T-helper 1 cell treated with Interleukin-12 subunit alpha and Interleukin-12 subunit beta and Interleukin-4 antibody, amounts not matched to agents 30 μg/mL and 1 μg/mL, for 36 hours (primary cell): Measurements from ENCODE around the gene GIMAP4.
"Not testable (repeated sequence)": the region's sequence is repeated elsewhere in the genome, so short reads cannot be mapped to it uniquely, and the experiment has no call there.

Source experiments
- H3K27ac Mint-ChIP-seq: one replicate; pipeline ENCODE4 v1.8.0; 2021; ENCODE audit warnings: mild to moderate bottlenecking, mixed read lengths
- H3K27me3 Mint-ChIP-seq: one replicate; pipeline ENCODE4 v1.8.0; 2021; ENCODE audit warnings: low read depth, mixed read lengths
- H3K36me3 Mint-ChIP-seq: one replicate; pipeline ENCODE4 v1.8.0; 2021; ENCODE audit warnings: low read depth, mixed read lengths
- H3K4me1 Mint-ChIP-seq: one replicate; pipeline ENCODE4 v1.8.0; 2021; ENCODE audit warnings: low read depth, mixed read lengths
- H3K4me3 Mint-ChIP-seq: one replicate; pipeline ENCODE4 v1.8.0; 2021; ENCODE audit warnings: mild to moderate bottlenecking, moderate library complexity, mixed read lengths
- H3K9me3 Mint-ChIP-seq: one replicate; pipeline ENCODE4 v1.8.0; 2021; ENCODE audit warnings: mixed read lengths

The GIMAP4 gene

GRCh38 chr7:150595361-150595760 lies 28.2 kb downstream of the GIMAP4 start:
- no peaks in the 10 kb centered on the region for H3K27me3 Mint-ChIP-seq

GRCh38 chr7:150603600-150603999 lies 36.4 kb downstream of the GIMAP4 start:
- Mint-ChIP-seq H3K4me3 (peak overlapping the region; percentile 48), H3K4me1 (peaks cover 30% of the 10 kb centered on the region), H3K27ac (peak overlapping the region; percentile 86), H3K9me3 (peaks cover 35% of the 10 kb centered on the region), H3K36me3 (peaks cover 35% of the 10 kb centered on the region)
- not testable (repeated sequence) for H3K27me3 Mint-ChIP-seq

More at GRCh38 chr7:150595361-150595760, 28.2 kb downstream of the GIMAP4 start:
- Mint-ChIP-seq H3K36me3 (peaks cover 72% of the 10 kb centered on the region), H3K4me3 (no peak overlapping the region), H3K9me3 (peaks cover 81% of the 10 kb centered on the region), H3K4me1 (peaks cover 24% of the 10 kb centered on the region), H3K27ac (no peak overlapping the region)

GRCh38 chr7:150610233-150610632 lies 43.0 kb downstream of the GIMAP4 start:
- H3K36me3 Mint-ChIP-seq = peaks cover 29% of the 10 kb centered on the region
- no peaks in the 10 kb centered on the region for H3K27me3 Mint-ChIP-seq
- peaks cover 53% of the 10 kb centered on the region for H3K4me1 Mint-ChIP-seq
- no peak overlapping the region for H3K4me3 Mint-ChIP-seq
- peaks cover 23% of the 10 kb centered on the region for H3K9me3 Mint-ChIP-seq
- H3K27ac Mint-ChIP-seq = peak overlapping the region; percentile 86

- peaks cover 37% of the 10 kb centered on the region for H3K36me3 Mint-ChIP-seq
- peaks cover 53% of the 10 kb centered on the region for H3K4me1 Mint-ChIP-seq
- peak overlapping the region; percentile 1 for H3K4me3 Mint-ChIP-seq
- peaks cover 34% of the 10 kb centered on the region for H3K9me3 Mint-ChIP-seq
- no peaks in the 10 kb centered on the region for H3K27me3 Mint-ChIP-seq
- peak overlapping the region; percentile 67 for H3K27ac Mint-ChIP-seq
These were observed 45.7 kb downstream of the GIMAP4 start for GRCh38 chr7:150612925-150613324.

GRCh38 chr7:150613880-150614279 lies 46.7 kb downstream of the GIMAP4 start:
- peaks cover 49% of the 10 kb centered on the region for H3K4me1 Mint-ChIP-seq
- peaks cover 36% of the 10 kb centered on the region for H3K36me3 Mint-ChIP-seq
- peaks cover 35% of the 10 kb centered on the region for H3K9me3 Mint-ChIP-seq
- H3K27me3 Mint-ChIP-seq = no peaks in the 10 kb centered on the region
- H3K4me3 Mint-ChIP-seq = peak overlapping the region; percentile 27
- H3K27ac Mint-ChIP-seq = peak overlapping the region; percentile 67

GRCh38 chr7:150614426-150614825 lies 47.2 kb downstream of the GIMAP4 start:
- not testable (repeated sequence) for H3K27me3 Mint-ChIP-seq
- Mint-ChIP-seq H3K4me1 (peaks cover 49% of the 10 kb centered on the region), H3K36me3 (peaks cover 36% of the 10 kb centered on the region), H3K4me3 (peak overlapping the region; percentile 47), H3K27ac (peak overlapping the region; percentile 67), H3K9me3 (peaks cover 35% of the 10 kb centered on the region)

- H3K27ac Mint-ChIP-seq = peak overlapping the region; percentile 67
- peak overlapping the region; percentile 47 for H3K4me3 Mint-ChIP-seq
- not testable (repeated sequence) for H3K27me3 Mint-ChIP-seq
- H3K4me1 Mint-ChIP-seq = peaks cover 49% of the 10 kb centered on the region
- H3K36me3 Mint-ChIP-seq = peaks cover 34% of the 10 kb centered on the region
- peaks cover 35% of the 10 kb centered on the region for H3K9me3 Mint-ChIP-seq
These were observed 48.1 kb downstream of the GIMAP4 start for GRCh38 chr7:150615221-150615755.

- Mint-ChIP-seq H3K4me3 (peak overlapping the region; percentile 52), H3K27me3 (no peaks in the 10 kb centered on the region), H3K36me3 (peaks cover 34% of the 10 kb centered on the region)
These were observed 52.9 kb downstream of the GIMAP4 start for GRCh38 chr7:150620061-150620460.

GRCh38 chr7:150620617-150621371 lies 53.6 kb downstream of the GIMAP4 start:
- Mint-ChIP-seq H3K4me1 (peaks cover 56% of the 10 kb centered on the region), H3K4me3 (peak overlapping the region; percentile 59), H3K27ac (peak overlapping the region; percentile 93), H3K36me3 (peaks cover 41% of the 10 kb centered on the region), H3K27me3 (no peaks in the 10 kb centered on the region), H3K9me3 (peaks cover 17% of the 10 kb centered on the region)

More at GRCh38 chr7:150620061-150620460, 52.9 kb downstream of the GIMAP4 start:
- Mint-ChIP-seq H3K27ac (peak overlapping the region; percentile 93), H3K4me1 (peaks cover 50% of the 10 kb centered on the region), H3K9me3 (peaks cover 17% of the 10 kb centered on the region)

GRCh38 chr7:150621376-150621775 lies 54.2 kb downstream of the GIMAP4 start:
- Mint-ChIP-seq H3K9me3 (peaks cover 17% of the 10 kb centered on the region), H3K27me3 (no peaks in the 10 kb centered on the region), H3K4me1 (peaks cover 62% of the 10 kb centered on the region), H3K4me3 (peak overlapping the region; percentile 59), H3K27ac (peak overlapping the region; percentile 93), H3K36me3 (peaks cover 47% of the 10 kb centered on the region)
